T-helper 2 cell (primary cell): ENCODE results near the gene GLT6D1.
"Not testable (repeated sequence)": the region's sequence is repeated elsewhere in the genome, so short reads cannot be mapped to it uniquely, and the experiment has no call there.

Source experiments
- DNase-seq, 5 experiments: peaks; one replicate each; pipeline versions ENCODE4 v3.0.0 to v3.0.0-alpha.2; 2012 to 2022

GLT6D1 gene

GRCh38 chr9:135664801-135665794 is 25.8 kb upstream of the GLT6D1 start:
- DNase-seq, result no peak

DNA sequence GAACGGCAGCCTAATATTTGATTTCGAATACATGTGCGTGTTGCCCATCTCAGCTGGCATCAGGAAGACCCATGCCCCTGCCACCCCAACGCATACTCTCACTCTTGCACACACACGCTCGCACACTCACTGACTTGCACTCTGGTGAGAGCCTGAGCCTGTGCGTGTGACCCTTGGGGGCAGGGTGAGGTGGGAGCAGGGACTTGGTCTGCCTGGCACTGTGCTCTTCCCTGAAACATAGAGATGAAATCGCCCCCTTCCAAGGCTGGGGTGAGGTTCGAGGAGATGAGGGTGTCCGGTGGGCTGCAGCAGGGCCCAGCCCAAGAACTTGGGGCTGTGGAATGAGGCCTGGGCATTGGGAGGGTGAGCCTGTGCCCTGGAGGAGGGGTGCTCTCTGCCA is 24.9 kb upstream of the GLT6D1 start:
- no peak for DNase-seq

- no peak for DNase-seq
These were observed 24.5 kb upstream of the GLT6D1 start for GRCh38 chr9:135663857-135664256.

DNA sequence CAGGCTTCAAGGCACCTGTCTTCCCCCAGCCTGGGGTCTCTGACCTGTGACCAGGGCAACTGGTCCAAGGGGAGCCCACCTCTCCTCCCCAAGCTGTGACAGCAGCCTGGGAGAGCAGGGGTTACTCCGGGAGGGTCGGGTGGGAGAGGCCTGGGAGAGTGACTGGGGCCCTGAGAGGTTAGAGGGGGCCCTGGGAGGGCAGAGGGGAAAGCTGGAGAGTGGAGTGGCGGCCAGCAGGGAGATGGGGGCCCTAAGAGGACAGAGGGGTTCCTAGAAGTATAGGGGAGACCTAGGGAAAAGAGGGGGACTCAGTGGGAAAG is 24.1 kb upstream of the GLT6D1 start:
- no peak for DNase-seq

- DNase-seq, result no peak
These were observed 23.6 kb upstream of the GLT6D1 start, which contains the start of gene LCN9 for GRCh38 chr9:135662758-135663450. TSS of gene LCN9 (plus strand) at chr9:135663309. CDS start at chr9:135663322, 13 bp downstream.

GRCh38 chr9:135661816-135662560 is 22.6 kb upstream of the GLT6D1 start:
- DNase-seq, result no peak

GRCh38 chr9:135660407-135660806 is 21.1 kb upstream of the GLT6D1 start:
- DNase-seq, result no peak

DNA sequence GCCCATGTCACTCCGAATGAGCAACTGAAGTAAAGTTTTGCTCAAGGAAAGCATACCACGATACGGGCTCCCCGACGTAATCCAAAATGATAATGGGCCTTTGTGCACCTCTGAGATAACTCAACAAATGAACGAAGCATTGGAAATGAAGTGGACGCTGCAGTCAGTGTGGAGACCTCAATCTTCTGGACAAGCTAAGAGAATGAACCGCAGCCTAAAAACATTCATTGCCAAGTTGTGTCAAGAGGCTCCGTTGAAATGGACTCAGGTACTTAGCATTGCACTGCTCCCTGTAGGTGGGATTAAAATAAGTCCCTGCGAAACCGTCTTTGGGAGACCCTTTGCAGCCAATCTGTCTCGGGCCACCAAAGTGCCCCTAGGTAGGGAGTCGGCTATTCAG is 19.9 kb upstream of the GLT6D1 start:
- DNase-seq, result no peak

DNA sequence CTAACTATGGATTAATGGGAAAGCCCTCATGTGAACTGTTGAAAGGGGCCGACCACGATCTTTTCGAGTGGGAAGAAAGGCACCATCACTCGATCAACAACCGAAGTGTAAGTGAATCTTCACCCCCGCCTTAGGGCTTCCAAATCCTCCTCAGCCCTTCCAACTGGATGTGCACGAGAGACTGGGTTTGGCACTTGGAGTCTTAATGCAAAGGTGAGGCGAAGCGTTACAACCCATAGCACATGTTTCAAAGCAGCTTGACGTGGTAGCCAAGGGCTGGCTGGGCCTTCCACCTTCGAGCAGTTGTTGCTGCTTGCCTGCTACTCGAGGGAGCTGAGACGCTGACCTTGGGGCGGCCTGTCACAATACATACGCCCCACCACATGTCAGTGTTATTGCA is 18.1 kb upstream of the GLT6D1 start:
- no peak for DNase-seq

GRCh38 chr9:135655317-135655716 is 16.0 kb upstream of the GLT6D1 start:
- no peak for DNase-seq

GRCh38 chr9:135650408-135650807 is 11.1 kb upstream of the GLT6D1 start:
- no peak for DNase-seq

DNA sequence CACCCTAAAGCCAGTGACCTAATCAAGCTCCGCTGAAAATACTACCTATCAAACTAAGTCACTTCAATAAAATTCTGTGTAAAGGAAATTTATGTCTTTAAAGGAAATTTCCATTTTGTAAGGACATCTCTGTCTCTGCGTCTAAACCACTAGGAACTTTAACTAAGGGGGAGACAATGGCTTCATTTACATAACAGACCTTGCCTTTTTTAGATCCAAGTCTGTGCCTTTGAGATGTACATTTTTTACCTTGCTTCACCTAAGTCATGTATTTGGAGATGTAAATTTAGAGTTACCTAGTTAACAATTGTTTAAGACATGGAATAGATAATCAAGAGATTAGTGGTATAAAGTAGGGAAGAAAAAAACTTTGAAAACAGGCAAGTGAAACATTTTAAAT is 10.2 kb upstream of the GLT6D1 start:
- DNase-seq, result no peak

- no peak for DNase-seq
These were observed 9.4 kb upstream of the GLT6D1 start for GRCh38 chr9:135648494-135649410.

DNA sequence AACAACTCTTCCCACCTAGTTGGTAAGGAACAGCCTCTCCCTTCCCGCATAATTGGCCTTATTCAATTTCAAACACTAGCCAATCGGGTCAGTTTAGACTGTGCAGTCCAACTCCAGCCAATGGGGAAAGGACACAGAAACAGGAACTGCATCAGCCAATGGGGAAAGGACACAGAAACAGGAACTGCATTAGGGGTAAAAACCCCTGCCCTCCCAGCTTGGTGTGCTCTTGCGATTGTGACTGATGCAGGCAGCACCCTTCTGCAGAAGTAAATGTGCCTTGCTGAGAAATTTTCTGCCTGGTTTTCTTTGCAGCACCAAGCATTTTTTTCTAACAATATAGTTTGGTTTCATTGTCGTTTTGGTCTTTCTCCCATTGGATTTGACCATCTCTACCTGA is 8.5 kb upstream of the GLT6D1 start:
- no peak for DNase-seq

- DNase-seq, result no peak
These were observed 5.4 kb upstream of the GLT6D1 start for GRCh38 chr9:135644631-135645218.

DNA sequence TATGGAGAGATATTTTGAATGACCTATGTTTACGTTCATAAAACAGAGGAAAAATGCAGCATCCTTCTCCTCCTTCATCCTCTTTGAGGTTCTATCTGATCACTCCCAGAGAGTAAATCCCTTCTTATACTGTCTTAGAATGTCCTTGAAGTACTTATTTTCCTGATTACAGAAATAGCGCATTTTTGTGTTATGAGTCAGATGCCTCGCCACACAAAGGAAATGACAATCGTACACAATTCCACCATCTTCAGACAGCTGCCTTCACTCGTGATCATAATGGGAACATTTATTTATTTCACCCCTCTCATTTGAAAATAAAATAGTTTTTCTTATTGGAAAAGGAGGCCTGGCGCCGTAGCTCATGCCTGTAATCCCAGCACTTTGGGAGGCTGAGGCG is 2.4 kb upstream of the GLT6D1 start:
- no peak for DNase-seq

GRCh38 chr9:135641047-135641446 is 1.7 kb upstream of the GLT6D1 start:
- no peak for DNase-seq

- DNase-seq, result not testable (repeated sequence)
These were observed 2.3 kb downstream of the GLT6D1 start for GRCh38 chr9:135636930-135637530.

- no peak for DNase-seq
These were observed 6.5 kb downstream of the GLT6D1 start for GRCh38 chr9:135632841-135633240.

- DNase-seq, result no peak
These were observed 15.1 kb downstream of the GLT6D1 start for GRCh38 chr9:135624282-135624681.

DNA sequence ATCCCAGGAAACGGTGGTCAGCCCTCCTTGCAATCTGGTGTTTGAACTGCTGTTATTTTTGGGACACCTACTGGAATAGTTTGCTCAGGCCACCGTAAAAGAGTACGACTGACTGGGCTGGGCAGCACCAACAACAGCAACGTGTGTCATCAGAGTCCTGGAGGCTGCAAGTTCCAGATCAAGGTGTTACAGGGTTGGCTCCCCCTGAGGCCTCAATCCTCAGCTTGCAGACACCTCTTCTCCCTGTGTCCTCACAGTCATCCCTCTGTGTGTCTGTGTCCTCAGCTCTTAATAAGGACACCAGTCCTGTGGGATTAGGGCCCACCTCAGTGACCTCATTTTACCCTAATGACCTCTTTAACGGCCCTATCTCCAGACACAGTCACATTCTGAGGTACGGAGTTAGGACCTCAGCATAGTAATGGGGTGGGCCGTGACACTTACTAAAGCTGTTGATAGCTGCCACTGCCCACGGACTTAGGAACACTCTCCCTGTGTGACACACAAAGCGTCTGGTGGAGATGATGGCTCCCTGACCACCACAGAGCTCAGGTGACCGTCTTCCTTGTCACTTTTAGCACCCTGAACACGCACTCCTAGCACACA is 16.8 kb downstream of the GLT6D1 start:
- DNase-seq, result no peak
